Endothelial cell of umbilical vein (primary cell): ENCODE results near the gene USF3. TPM values are rescaled to one million over a fixed set of nuclear protein-coding genes. Genes with fewer than 3 reads are reported as not detected.
A peak's percentile ranks its signal among the peaks of the same experiment; 100 is the strongest.

Source experiments
- BruUV-seq: library from RNA; stranded (reverse); fragments of 400-500 nt; replicated peaks from 2 replicates; lab custom pipeline; 2021; lab: Mats Ljungman, UMichigan
- CTCF ChIA-PET: fragments of 300-600, 350-600 bp; sonication (Branson Sonifier 250); formaldehyde crosslinking; loops from one replicate; lab custom pipeline; 2021; ENCODE audit warnings: antibody characterized with exemption, inconsistent platforms; lab: Charles Lee
- POLR2A ChIA-PET: fragments of 300-600, 350-600 bp; sonication (Branson Sonifier 250); formaldehyde crosslinking; loops from one replicate; lab custom pipeline; 2021; ENCODE audit warnings: antibody characterized with exemption, inconsistent platforms; lab: Charles Lee
- DNase-seq: peaks from one replicate; pipeline ENCODE4 v3.0.0-alpha.2; 2011; ENCODE audit warnings: low read depth, low spot score
- FAIRE-seq: peaks from 2 replicates; lab custom pipeline; 2011; peaks lifted over from hg19 to GRCh38; lab: Jason Lieb, UNC
- H2AFZ ChIP-seq: 2 replicates; pipeline ENCODE4 v1.6.0; 2012; ENCODE audit warnings: low read depth, low read length, control low read depth, inconsistent platforms
- H3K27ac ChIP-seq: 2 replicates; pipeline ENCODE4 v1.5.1; 2011; ENCODE audit warnings: low read depth, mild to moderate bottlenecking, control low read depth, low read length, moderate library complexity; ENCODE audit not compliant: insufficient read depth
- H3K27me3 ChIP-seq, 2 experiments: 2 replicates each; pipeline versions ENCODE4 v1.6.0 to v1.6.1; 2011; ENCODE audit warnings: low read length in 2 of 2, mixed read lengths in 1 of 2; ENCODE audit not compliant: control insufficient read depth in 2 of 2, insufficient read depth in 2 of 2
- H3K36me3 ChIP-seq, 2 experiments: 2 replicates in 1 of 2; 3 replicates in 1 of 2; pipeline ENCODE4 v1.5.1; 2011; ENCODE audit warnings: low read length in 2 of 2, mild to moderate bottlenecking in 1 of 2, moderate library complexity in 1 of 2; ENCODE audit not compliant: control insufficient read depth in 2 of 2, insufficient read depth in 2 of 2; ENCODE audit errors: extremely low read depth in 1 of 2
- H3K4me1 ChIP-seq: 3 replicates; pipeline ENCODE4 v1.5.1; 2011; ENCODE audit warnings: mild to moderate bottlenecking, low read length; ENCODE audit not compliant: control insufficient read depth, insufficient read depth; ENCODE audit errors: extremely low read depth
- H3K4me2 ChIP-seq: 2 replicates; pipeline ENCODE4 v1.6.1; 2011; ENCODE audit warnings: low read length, control low read depth, mixed read lengths; ENCODE audit not compliant: insufficient read depth
- H3K4me3 ChIP-seq, 3 experiments: fragments of 200-600 bp in 1 of 3; sonication (generic), shearing (Covaris generic) in 1 of 3; replicated peaks in 1 of 3; 2 replicates each; pipeline ENCODE4 v1.5.1; 2011 to 2016; ENCODE audit warnings: control low read depth in 3 of 3, low read length in 3 of 3, mild to moderate bottlenecking in 2 of 3, inconsistent platforms in 1 of 3, low read depth in 1 of 3, moderate library complexity in 1 of 3; ENCODE audit not compliant: insufficient read depth in 1 of 3
- H3K79me2 ChIP-seq: 2 replicates; pipeline ENCODE4 v1.6.0; 2012; ENCODE audit warnings: low read length, inconsistent platforms; ENCODE audit not compliant: control insufficient read depth, insufficient read depth
- H3K9ac ChIP-seq: replicated peaks from 2 replicates; pipeline ENCODE3; 2011; ENCODE audit warnings: low read length, control low read depth; ENCODE audit not compliant: insufficient read depth; ENCODE audit errors: extremely low read depth
- H3K9me1 ChIP-seq: replicated peaks from 3 replicates; pipeline ENCODE4 v1.6.0; 2011; ENCODE audit warnings: mild to moderate bottlenecking, low read length; ENCODE audit not compliant: control insufficient read depth, insufficient read depth; ENCODE audit errors: extremely low read depth
- H3K9me3 ChIP-seq: replicated peaks from 2 replicates; pipeline ENCODE4 v1.5.1; 2012; ENCODE audit warnings: low read length, inconsistent platforms; ENCODE audit not compliant: control insufficient read depth, insufficient read depth
- H4K20me1 ChIP-seq: replicated peaks from 2 replicates; pipeline ENCODE3; 2011; ENCODE audit warnings: mild to moderate bottlenecking, low read length; ENCODE audit not compliant: control insufficient read depth, insufficient read depth; ENCODE audit errors: extremely low read depth
- CTCF ChIP-seq, 2 donors: IDR thresholded peaks; 1 replicate in 1 of 2; 2 replicates in 1 of 2; pipeline ENCODE4 v1.5.1; 2011; ENCODE audit warnings: low read length in 2 of 2, mild to moderate bottlenecking in 2 of 2, moderate library complexity in 2 of 2, control low read depth in 1 of 2, inconsistent platforms in 1 of 2, low read depth in 1 of 2; ENCODE audit not compliant: insufficient read depth in 1 of 2; ENCODE audit errors: extremely low read depth in 1 of 2
- EZH2 ChIP-seq: IDR thresholded peaks from 2 replicates; pipeline ENCODE4 v1.6.1; 2012; ENCODE audit warnings: borderline replicate concordance, low read depth, mild to moderate bottlenecking, moderate library complexity, low read length, inconsistent platforms; ENCODE audit not compliant: severe bottlenecking
- FOS ChIP-seq: IDR thresholded peaks from 2 replicates; pipeline ENCODE4 v1.6.1; 2011; ENCODE audit warnings: mild to moderate bottlenecking, low read length, moderate library complexity, borderline replicate concordance; ENCODE audit not compliant: insufficient read depth
- GATA2 ChIP-seq: IDR thresholded peaks from 2 replicates; pipeline ENCODE4 v1.7.0; 2011; ENCODE audit warnings: low read depth, mild to moderate bottlenecking, moderate library complexity, mixed read lengths, low read length; ENCODE audit not compliant: insufficient read length, insufficient read depth
- JUN ChIP-seq: IDR thresholded peaks from 2 replicates; pipeline ENCODE4 v1.6.1; 2011; ENCODE audit warnings: borderline replicate concordance, low read depth; ENCODE audit not compliant: insufficient read length, insufficient read depth
- MAX ChIP-seq: IDR thresholded peaks from 2 replicates; pipeline ENCODE4 v1.6.1; 2011; ENCODE audit not compliant: insufficient read depth, insufficient read length
- MYC ChIP-seq: IDR thresholded peaks from one replicate; pipeline ENCODE4 v1.6.1; 2011; ENCODE audit warnings: mild to moderate bottlenecking, low read depth, low read length
- POLR2A ChIP-seq: IDR thresholded peaks from 2 replicates; pipeline ENCODE4 v1.6.1; 2012; ENCODE audit warnings: low read depth, mild to moderate bottlenecking, control low read depth, low read length
- POLR2AphosphoS5 ChIP-seq: IDR thresholded peaks from 2 replicates; pipeline ENCODE4 v1.6.1; 2012; ENCODE audit warnings: low read depth, mild to moderate bottlenecking, control low read depth, low read length, moderate library complexity; ENCODE audit not compliant: insufficient read depth
- dilution Hi-C: fragments of 300-500 bp; cut with MboI; formaldehyde crosslinking; loops from one replicate; pipeline ENCODE4 v1.15.0; 2019; ENCODE audit warnings: low sequenced_read_pairs; ENCODE audit not compliant: extremely low pct_ligation_motif_present
- intact Hi-C: fragments of 100-400 bp; cut with micrococcal nuclease; formaldehyde crosslinking; loops from one replicate; pipeline ENCODE4 v1.10.0; 2022
- polyA plus RNA-seq, 4 experiments: library from polyadenylated mRNA; depleted of rRNA in 3 of 4; stranded (reverse) in 3 of 4; unstranded in 1 of 4; fragments of >200 nt; gene quantifications; 2 replicates each; pipeline versions ENCODE4 v1.2.1 to v1.2.3, GENCODE V29; 2011 to 2012; ENCODE audit warnings: missing spikeins in 1 of 4
- total RNA-seq: library from RNA; stranded (reverse); gene quantifications from 2 replicates; pipeline ENCODE4 v1.2.3, GENCODE V29; 2021

Gene USF3
- total and polyA plus RNA-seq, 2 donors (not counting 3 experiments of a cell fraction or from before 2014, with no cell fraction given) = 7.0 to 10.5 TPM

- intact Hi-C loops (loop anchor here (1.0 to 10.0 kb wide), 8 partner anchors 9 to 678 kb away; partner anchors contain the start of genes CCDC191, GRAMD1C, QTRT2 and ZDHHC23), dilution Hi-C loops (no loop called here)
- no TSS peak for BruUV-seq
- H3K4me1 ChIP-seq = peaks cover 10% of the 10 kb centered on the region
- FAIRE-seq (peak; percentile 55), DNase-seq (peak; percentile 79)
- no peaks in the 10 kb centered on the region for H3K27me3 ChIP-seq
- peaks cover 6% of the 10 kb centered on the region for H4K20me1 ChIP-seq
- peaks cover 100% of the 10 kb centered on the region for H3K79me2 ChIP-seq
- TF ChIP-seq JUN (no peak), POLR2AphosphoS5 (peak; percentile 13), CTCF (IDR thresholded peaks at IDR 0.05; ENCODE audit: extremely low read depth in 1 of 2, insufficient read depth in 1 of 2, low read depth in 1 of 2, low read length in 2 of 2) (peak; percentile 28 to 47)
- no peak overlapping the region for H3K4me3 ChIP-seq
- no peak overlapping the region for H2AFZ ChIP-seq
- no peaks in the 10 kb centered on the region for H3K36me3 ChIP-seq
- H3K27ac ChIP-seq = no peak overlapping the region
- POLR2A ChIA-PET = interaction anchor here (0.7 kb wide), 1 partner anchor 335 kb away, joined by 4 read pairs; no protein-coding TSS in a partner anchor
- H3K9me3 ChIP-seq = no peaks in the 10 kb centered on the region
- H3K4me2 ChIP-seq = peak overlapping the region; percentile 8
- CTCF ChIA-PET = interaction anchor here (0.6 to 8.0 kb wide), 56 partner anchors 9 to 686 kb away, joined by 3 to 111 read pairs (median 4); partner anchors contain the start of genes ATP6V1A, CCDC191, DRD3 and GRAMD1C
- no peaks in the 10 kb centered on the region for H3K9me1 ChIP-seq
- no peak overlapping the region for H3K9ac ChIP-seq
These were observed 40.2 kb upstream of the USF3 start for GRCh38 chr3:113736548-113737089.

GRCh38 chr3:113731694-113732093, 35.3 kb upstream of the USF3 start:
- Histone ChIP-seq H3K79me2 (peaks cover 98% of the 10 kb centered on the region), H3K4me2 (no peak overlapping the region), H4K20me1 (peaks cover 8% of the 10 kb centered on the region), H2AFZ (no peak overlapping the region), H3K4me3 (no peak overlapping the region), H3K9ac (no peak overlapping the region), H3K9me1 (no peaks in the 10 kb centered on the region), H3K27me3 (no peaks in the 10 kb centered on the region), H3K9me3 (no peaks in the 10 kb centered on the region), H3K4me1 (peaks cover 2% of the 10 kb centered on the region), H3K36me3 (peaks cover 0 to 2% of the 10 kb centered on the region in 2 experiments), H3K27ac (no peak overlapping the region)
- FAIRE-seq = no peak
- BruUV-seq = no TSS peak
- intact Hi-C loops (loop anchor here (10.0 kb wide), 1 partner anchor 683 kb away; no protein-coding TSS in a partner anchor), dilution Hi-C loops (no loop called here)
- POLR2A ChIA-PET = no interaction called here
- CTCF ChIA-PET = no interaction called here
- DNase-seq = no peak
- no peak for TF ChIP-seq JUN
- TF ChIP-seq POLR2AphosphoS5 = no peak
- TF ChIP-seq GATA2 = no peak
- no peak for TF ChIP-seq EZH2
- no peak for TF ChIP-seq CTCF (IDR thresholded peaks at IDR 0.05; ENCODE audit: extremely low read depth in 1 of 2, insufficient read depth in 1 of 2, low read depth in 1 of 2, low read length in 2 of 2)
- TF ChIP-seq MYC = no peak
- TF ChIP-seq MAX = no peak
- no peak for TF ChIP-seq POLR2A
- no peak for TF ChIP-seq FOS
